Stimulated activated CD4-positive, alpha-beta T cell treated with anti-CD3 and anti-CD28 coated beads, Interleukin-15, amount 100 ng/mL, for 48 hours (primary cell): ENCODE measurements around the gene CC2D1A.

ENCODE experiments used
- DNase-seq, 2 donors: peaks; one replicate each; pipeline ENCODE4 v3.0.0-alpha.2; 2020; ENCODE audit warnings: low read depth in 2 of 2

The CC2D1A gene

GRCh38 chr19:13979686-13980085, 73.7 kb downstream of the CC2D1A start:
- no peak for DNase-seq

GRCh38 chr19:13980340-13980739, 74.3 kb downstream of the CC2D1A start:
- no peak for DNase-seq
